Suprapubic skin (tissue), 4 donors: ENCODE results near the gene PARP4.

Experiments used
- POLR2A ChIP-seq, 2 donors: fragments of 450-650 bp; IDR thresholded peaks; one replicate each; pipeline ENCODE4 v1.6.1; 2017; ENCODE audit warnings: antibody characterized with exemption in 2 of 2, mild to moderate bottlenecking in 2 of 2, moderate library complexity in 2 of 2
- POLR2AphosphoS5 ChIP-seq, 3 donors: sonication (generic); formaldehyde crosslinking; IDR thresholded peaks; one replicate each; pipeline ENCODE4 v1.6.1; 2017; ENCODE audit warnings: antibody characterized with exemption in 3 of 3

- TF ChIP-seq POLR2A (IDR thresholded peaks at IDR 0.05) (no peak), POLR2AphosphoS5 (IDR thresholded peaks at IDR 0.05) (no peak)
These were observed 17.3 kb downstream of the PARP4 start for GRCh38 chr13:24495151-24495729.
